ENCODE data around the gene PC. TPM values are rescaled to one million over a fixed set of nuclear protein-coding genes. Genes with fewer than 3 reads are reported as not detected.

PC gene
- total RNA-seq, 1 donor from 2014 or later = 4.7 TPM

DNA sequence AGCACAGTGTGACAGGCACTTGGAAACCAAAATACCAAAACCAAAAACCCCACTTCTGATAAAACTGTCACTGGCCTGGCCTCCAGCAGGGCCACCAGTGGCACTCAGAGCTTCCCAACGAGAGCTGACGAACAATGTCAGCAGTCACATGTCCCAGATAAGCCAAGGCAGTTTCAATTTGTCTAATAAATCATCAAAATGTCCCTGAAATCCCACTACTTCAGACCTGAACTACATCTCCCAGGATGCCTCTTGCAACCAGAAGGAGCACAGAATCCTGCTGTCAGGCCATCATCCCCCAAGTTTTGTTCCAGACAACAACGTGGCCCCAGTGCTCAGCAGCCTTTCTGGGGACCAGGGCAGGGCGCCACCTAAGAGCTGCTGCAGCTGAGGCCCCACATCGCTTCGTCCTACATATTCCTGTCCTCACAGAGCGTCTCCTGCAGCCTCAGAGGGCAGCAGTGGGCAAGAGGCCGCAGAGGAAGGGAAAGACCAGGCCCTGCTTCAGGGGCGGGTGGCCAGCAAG lies 76.2 kb downstream of the PC start:
- no peak for DNase-seq (ENCODE audit: low read depth)
- no peak overlapping the region for H3K4me3 ChIP-seq (ENCODE audit: low read depth, low read length)
- TF ChIP-seq, protein P1, sequence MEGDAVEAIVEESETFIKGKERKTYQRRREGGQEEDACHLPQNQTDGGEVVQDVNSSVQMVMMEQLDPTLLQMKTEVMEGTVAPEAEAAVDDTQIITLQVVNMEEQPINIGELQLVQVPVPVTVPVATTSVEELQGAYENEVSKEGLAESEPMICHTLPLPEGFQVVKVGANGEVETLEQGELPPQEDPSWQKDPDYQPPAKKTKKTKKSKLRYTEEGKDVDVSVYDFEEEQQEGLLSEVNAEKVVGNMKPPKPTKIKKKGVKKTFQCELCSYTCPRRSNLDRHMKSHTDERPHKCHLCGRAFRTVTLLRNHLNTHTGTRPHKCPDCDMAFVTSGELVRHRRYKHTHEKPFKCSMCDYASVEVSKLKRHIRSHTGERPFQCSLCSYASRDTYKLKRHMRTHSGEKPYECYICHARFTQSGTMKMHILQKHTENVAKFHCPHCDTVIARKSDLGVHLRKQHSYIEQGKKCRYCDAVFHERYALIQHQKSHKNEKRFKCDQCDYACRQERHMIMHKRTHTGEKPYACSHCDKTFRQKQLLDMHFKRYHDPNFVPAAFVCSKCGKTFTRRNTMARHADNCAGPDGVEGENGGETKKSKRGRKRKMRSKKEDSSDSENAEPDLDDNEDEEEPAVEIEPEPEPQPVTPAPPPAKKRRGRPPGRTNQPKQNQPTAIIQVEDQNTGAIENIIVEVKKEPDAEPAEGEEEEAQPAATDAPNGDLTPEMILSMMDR (conservative IDR thresholded peaks at IDR 0.05; ENCODE audit: low read depth, low read length) = no peak

GRCh38 chr11:66881451-66881835 lies 76.7 kb downstream of the PC start:
- TF ChIP-seq, protein P1 (conservative IDR thresholded peaks at IDR 0.05; ENCODE audit: low read depth, low read length) = no peak
- no peak for DNase-seq (ENCODE audit: low read depth)
- no peak overlapping the region for H3K4me3 ChIP-seq (ENCODE audit: low read depth, low read length)

DNA sequence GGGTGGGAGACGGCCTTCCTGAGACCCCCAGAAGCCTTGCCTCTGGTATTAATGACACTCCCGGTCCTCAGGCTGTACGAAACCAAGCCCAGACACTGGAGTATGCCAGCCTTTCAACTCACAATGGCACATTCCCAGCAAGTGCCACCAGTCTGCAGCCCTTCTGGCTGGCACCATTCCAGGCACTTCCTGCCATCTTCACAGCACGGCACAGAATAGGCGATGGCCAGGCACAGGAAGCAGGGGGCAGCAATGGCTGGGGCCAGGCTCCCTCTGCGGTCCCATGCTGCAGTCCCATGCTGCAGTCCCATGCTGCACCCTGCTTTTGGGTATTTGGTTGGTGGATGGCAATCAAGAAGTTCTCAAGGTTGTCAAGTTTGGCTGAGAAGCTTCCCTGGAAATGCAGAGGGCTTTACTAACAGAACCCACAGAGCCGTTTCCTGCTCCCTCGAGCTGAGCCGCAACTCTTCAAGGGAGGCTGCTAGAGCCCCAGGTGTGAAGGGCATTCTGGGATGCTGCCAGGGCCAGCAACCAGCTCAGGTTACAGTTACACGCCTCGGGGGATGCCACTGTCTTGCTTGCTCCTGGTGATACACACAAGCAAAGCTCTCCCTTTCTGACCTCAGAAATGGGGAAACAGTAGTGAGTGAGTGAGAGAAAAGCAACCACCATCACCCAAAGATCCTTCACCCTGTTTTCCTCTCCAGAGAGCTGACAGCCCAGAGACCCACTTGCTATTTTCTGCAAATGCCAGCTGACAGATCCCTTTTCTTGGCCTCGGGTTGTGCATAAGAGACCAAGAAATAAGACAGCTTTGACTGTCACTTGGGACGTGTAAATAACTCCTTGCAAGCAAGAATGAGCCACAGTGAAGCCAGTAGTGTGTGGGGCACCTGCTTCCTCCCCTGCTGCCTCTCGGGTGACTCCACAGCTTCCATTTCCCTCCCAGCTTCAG lies 77.4 kb downstream of the PC start:
- no peak for DNase-seq (ENCODE audit: low read depth)
- H3K4me3 ChIP-seq (ENCODE audit: low read depth, low read length) = no peak overlapping the region
- TF ChIP-seq, protein P1 (conservative IDR thresholded peaks at IDR 0.05; ENCODE audit: low read depth, low read length) = no peak

DNA sequence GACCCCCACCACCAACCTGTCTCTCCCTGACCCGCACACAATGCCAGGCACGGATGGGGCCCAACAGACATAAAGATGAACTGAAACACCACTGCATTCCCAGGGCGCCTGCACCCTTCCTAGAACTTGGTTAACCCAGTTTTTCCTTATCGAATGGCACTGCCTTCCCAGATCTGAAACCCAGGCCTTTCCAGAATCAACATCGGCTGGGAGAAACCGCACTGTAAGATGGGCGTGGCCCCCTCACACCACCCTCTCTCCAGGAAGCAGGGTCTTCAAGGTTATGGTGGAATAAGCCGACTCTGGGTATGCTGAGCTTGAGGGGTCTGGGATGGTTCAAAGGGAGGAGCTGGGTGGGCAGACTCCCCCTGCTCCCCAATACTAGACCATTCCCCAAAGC lies 78.2 kb downstream of the PC start:
- TF ChIP-seq, protein P1 (conservative IDR thresholded peaks at IDR 0.05; ENCODE audit: low read depth, low read length) = no peak
- no peak overlapping the region for H3K4me3 ChIP-seq (ENCODE audit: low read depth, low read length)
- DNase-seq (ENCODE audit: low read depth) = no peak

- H3K4me3 ChIP-seq (ENCODE audit: low read depth, low read length) = no peak overlapping the region
- TF ChIP-seq, protein P1 (conservative IDR thresholded peaks at IDR 0.05; ENCODE audit: low read depth, low read length) = no peak
- DNase-seq (ENCODE audit: low read depth) = no peak
These were observed 78.6 kb downstream of the PC start for GRCh38 chr11:66879583-66879982.

- no peak overlapping the region for H3K4me3 ChIP-seq (ENCODE audit: low read depth, low read length)
- no peak for DNase-seq (ENCODE audit: low read depth)
- TF ChIP-seq, protein P1 (conservative IDR thresholded peaks at IDR 0.05; ENCODE audit: low read depth, low read length) = no peak
These were observed 79.2 kb downstream of the PC start for GRCh38 chr11:66879000-66879399.

All from epithelial cell of proximal tubule (primary cell).